HG03354 (cell line): Measurements from ENCODE around the gene HEXIM2.

Experiments used
- ATAC-seq: cut with Tn5 transposase; IDR thresholded peaks from one replicate; pipeline ENCODE4 v1.9.1; 2021; ENCODE audit warnings: mild to moderate bottlenecking; ENCODE audit not compliant: unreplicated experiment, poor library complexity, severe bottlenecking

HEXIM2 gene

GRCh38 chr17:45127548-45128300 is 34.0 kb upstream of the HEXIM2 start:
- ATAC-seq = no peak

GRCh38 chr17:45128331-45128730 is 33.3 kb upstream of the HEXIM2 start:
- no peak for ATAC-seq

GRCh38 chr17:45128989-45129388 is 32.7 kb upstream of the HEXIM2 start:
- ATAC-seq = no peak

GRCh38 chr17:45129426-45129939 is 32.2 kb upstream of the HEXIM2 start:
- no peak for ATAC-seq

GRCh38 chr17:45129940-45130680 is 31.6 kb upstream of the HEXIM2 start:
- no peak for ATAC-seq

- no peak for ATAC-seq
Observed at GRCh38 chr17:45130681-45131615, 30.7 kb upstream of the HEXIM2 start.

- no peak for ATAC-seq
Observed at GRCh38 chr17:45131616-45132319, 29.9 kb upstream of the HEXIM2 start.

- no peak for ATAC-seq
Observed at GRCh38 chr17:45132320-45132571, 29.4 kb upstream of the HEXIM2 start, which contains the start of gene PLCD3. PLCD3 (minus strand) TSS chr17:45132515; CDS start chr17:45132410, 105 bp downstream.

- no peak for ATAC-seq
Observed at GRCh38 chr17:45132572-45133463, 28.9 kb upstream of the HEXIM2 start.

- ATAC-seq = peak; percentile 80
Observed at GRCh38 chr17:45135192-45135977, 26.3 kb upstream of the HEXIM2 start, which contains the start of gene ACBD4. ACBD4 (plus strand) TSS chr17:45135687; CDS start chr17:45136145, 458 bp downstream.

GRCh38 chr17:45135978-45136791 is 25.5 kb upstream of the HEXIM2 start:
- ATAC-seq = no peak

- no peak for ATAC-seq
Observed at GRCh38 chr17:45136846-45137560, 24.7 kb upstream of the HEXIM2 start.

GRCh38 chr17:45137561-45138305 is 23.9 kb upstream of the HEXIM2 start:
- no peak for ATAC-seq

- ATAC-seq = no peak
Observed at GRCh38 chr17:45138911-45139532, 22.7 kb upstream of the HEXIM2 start.

- no peak for ATAC-seq
Observed at GRCh38 chr17:45139533-45139920, 22.1 kb upstream of the HEXIM2 start.
